ENCODE measurements around the gene EGFR.

EGFR gene

GRCh38 chr7:55171157-55171556 is 152.3 kb downstream of the EGFR start:
- TF ChIP-seq CTCF (IDR thresholded peaks at IDR 0.05) = no peak

GRCh38 chr7:55172161-55172560 is 153.3 kb downstream of the EGFR start:
- TF ChIP-seq CTCF (IDR thresholded peaks at IDR 0.05) = no peak

- TF ChIP-seq CTCF (IDR thresholded peaks at IDR 0.05) = no peak
Observed at GRCh38 chr7:55172881-55173609, 154.2 kb downstream of the EGFR start.

GRCh38 chr7:55173671-55174070 is 154.9 kb downstream of the EGFR start:
- TF ChIP-seq CTCF (IDR thresholded peaks at IDR 0.05) = no peak

GRCh38 chr7:55174456-55174855 is 155.6 kb downstream of the EGFR start:
- TF ChIP-seq CTCF (IDR thresholded peaks at IDR 0.05) = no peak

GRCh38 chr7:55174856-55175255 is 156.0 kb downstream of the EGFR start:
- no peak for TF ChIP-seq CTCF (IDR thresholded peaks at IDR 0.05)

GRCh38 chr7:55177068-55177530 is 158.3 kb downstream of the EGFR start:
- TF ChIP-seq CTCF (IDR thresholded peaks at IDR 0.05) = no peak
